ENCODE results near the gene KCNIP1.

- TF ChIP-seq CTCF (IDR thresholded peaks at IDR 0.05; ENCODE audit: poor library complexity, severe bottlenecking) (no peak), EP300 (conservative IDR thresholded peaks at IDR 0.05; ENCODE audit: poor library complexity, severe bottlenecking) (no peak), EZH2 (IDR thresholded peaks at IDR 0.05; ENCODE audit: borderline replicate concordance, insufficient read depth, low read length, poor library complexity, severe bottlenecking) (no peak), TAF1 (IDR thresholded peaks at IDR 0.05; ENCODE audit: low read depth) (no peak), POLR2AphosphoS5 (IDR thresholded peaks at IDR 0.05) (no peak)
Observed at GRCh38 chr5:170476704-170477103, 27.1 kb upstream of the KCNIP1 start.
